Ascending aorta (tissue), 2 donors: ENCODE data around the gene ARAP3. TPM values are rescaled to one million over a fixed set of nuclear protein-coding genes. Genes with fewer than 3 reads are reported as not detected.

ENCODE experiments used
- DNase-seq, 2 donors: peaks; one replicate each; pipeline ENCODE4 v3.0.0-alpha.2; 2019; ENCODE audit warnings: low spot score in 2 of 2
- H3K27ac ChIP-seq, 2 donors: fragments of 200-600 bp; sonication (generic); one replicate each; pipeline ENCODE4 v1.5.1; 2016 to 2017; ENCODE audit warnings: mild to moderate bottlenecking in 1 of 2
- H3K27me3 ChIP-seq: fragments of 200-600 bp; sonication (generic); one replicate; pipeline ENCODE4 v1.5.1; 2017
- H3K36me3 ChIP-seq, 2 donors: fragments of 200-600 bp; sonication (generic); one replicate each; pipeline ENCODE4 v1.5.1; 2016
- H3K4me1 ChIP-seq, 2 donors: fragments of 200-600 bp; sonication (generic); one replicate each; pipeline ENCODE4 v1.5.1; 2016 to 2017; ENCODE audit warnings: mild to moderate bottlenecking in 1 of 2
- H3K4me3 ChIP-seq, 2 donors: fragments of 200-600 bp; sonication (generic); one replicate each; pipeline ENCODE4 v1.5.1; 2016 to 2017; ENCODE audit warnings: mild to moderate bottlenecking in 1 of 2
- H3K9me3 ChIP-seq, 2 donors: fragments of 200-600 bp; sonication (generic); one replicate each; pipeline ENCODE4 v1.5.1; 2016
- CTCF ChIP-seq, 3 experiments: fragments of 200-600 bp in 2 of 3; fragments of 450-650 bp in 1 of 3; sonication (generic) in 2 of 3; IDR thresholded peaks; one replicate each; pipeline ENCODE4 v1.5.1; 2016 to 2019; ENCODE audit warnings: antibody characterized with exemption in 3 of 3, mild to moderate bottlenecking in 1 of 3, moderate library complexity in 1 of 3
- intact Hi-C: fragments of 100-400 bp; cut with DNase I; formaldehyde crosslinking; loops from one replicate; pipeline ENCODE4 v1.15.1; 2023
- total RNA-seq: library from RNA; depleted of rRNA; stranded (reverse); fragments of >200 nt; gene quantifications from one replicate; pipeline ENCODE4 v1.1.0, GENCODE V29; 2016

The ARAP3 gene
- total RNA-seq, 1 donor from 2014 or later: 55.5 TPM

GRCh38 chr5:141675672-141676071, 6.4 kb downstream of the ARAP3 start:
- H3K4me1 ChIP-seq: peaks cover 0 to 5% of the 10 kb centered on the region in 2 donors
- H3K27me3 ChIP-seq: no peaks in the 10 kb centered on the region
- no peak overlapping the region for H3K27ac ChIP-seq
- DNase-seq: no peak
- TF ChIP-seq CTCF (IDR thresholded peaks at IDR 0.05): no peak
- no peaks in the 10 kb centered on the region for H3K9me3 ChIP-seq
- H3K4me3 ChIP-seq: no peak overlapping the region
- intact Hi-C loops: no loop called here
- peaks cover 5 to 13% of the 10 kb centered on the region in 2 donors for H3K36me3 ChIP-seq

- no peak overlapping the region for H3K27ac ChIP-seq
- H3K4me3 ChIP-seq: no peak overlapping the region
- H3K27me3 ChIP-seq: no peaks in the 10 kb centered on the region
- no peak for TF ChIP-seq CTCF (IDR thresholded peaks at IDR 0.05)
- DNase-seq: no peak
- no peaks in the 10 kb centered on the region for H3K9me3 ChIP-seq
- H3K4me1 ChIP-seq: no peaks in the 10 kb centered on the region
- H3K36me3 ChIP-seq: peaks cover 5 to 15% of the 10 kb centered on the region in 2 donors
- intact Hi-C loops: no loop called here
These were observed 7.3 kb downstream of the ARAP3 start for GRCh38 chr5:141674747-141675146.

GRCh38 chr5:141672841-141673813, 8.9 kb downstream of the ARAP3 start:
- Histone ChIP-seq H3K36me3 (peaks cover 5 to 11% of the 10 kb centered on the region in 2 donors), H3K27ac (no peak overlapping the region)

GRCh38 chr5:141672071-141672840, 9.8 kb downstream of the ARAP3 start:
- DNase-seq: no peak
- no peak overlapping the region for H3K27ac ChIP-seq
- no peaks in the 10 kb centered on the region for H3K4me1 ChIP-seq
- no peaks in the 10 kb centered on the region for H3K27me3 ChIP-seq
- H3K4me3 ChIP-seq: no peak overlapping the region
- TF ChIP-seq CTCF (IDR thresholded peaks at IDR 0.05): no peak
- H3K36me3 ChIP-seq: peaks cover 5 to 11% of the 10 kb centered on the region in 2 donors
- intact Hi-C loops: no loop called here
- no peaks in the 10 kb centered on the region for H3K9me3 ChIP-seq

More at GRCh38 chr5:141672841-141673813, 8.9 kb downstream of the ARAP3 start:
- no peak for DNase-seq
- Histone ChIP-seq H3K27me3 (no peaks in the 10 kb centered on the region), H3K9me3 (no peaks in the 10 kb centered on the region), H3K4me3 (no peak overlapping the region), H3K4me1 (no peaks in the 10 kb centered on the region)
- intact Hi-C loops: no loop called here
- no peak for TF ChIP-seq CTCF (IDR thresholded peaks at IDR 0.05)

- Histone ChIP-seq H3K27me3 (no peaks in the 10 kb centered on the region), H3K9me3 (no peaks in the 10 kb centered on the region), H3K4me1 (no peaks in the 10 kb centered on the region), H3K4me3 (no peak overlapping the region), H3K27ac (no peak overlapping the region), H3K36me3 (peaks cover 5 to 12% of the 10 kb centered on the region in 2 donors)
- intact Hi-C loops: no loop called here
- TF ChIP-seq CTCF (IDR thresholded peaks at IDR 0.05): no peak
- DNase-seq: no peak
These were observed 12.5 kb downstream of the ARAP3 start for GRCh38 chr5:141669520-141669919.
